Right atrium auricular region (tissue), 2 donors: ENCODE data around the gene MTA1. TPM values are rescaled to one million over a fixed set of nuclear protein-coding genes. Genes with fewer than 3 reads are reported as not detected.

Experiments used
- DNase-seq: peaks from one replicate; pipeline ENCODE4 v3.0.0-alpha.2; 2019; ENCODE audit warnings: low spot score
- H3K27ac ChIP-seq, 2 donors: fragments of 200-600 bp; sonication (generic); 1 replicate in 1 of 2; 2 replicates in 1 of 2; pipeline ENCODE4 v1.5.1; 2016 to 2019
- H3K27me3 ChIP-seq, 2 donors: fragments of 200-600 bp; sonication (generic); one replicate each; pipeline versions ENCODE4 v1.5.1 to v1.6.0; 2017 to 2019
- H3K36me3 ChIP-seq: fragments of 200-600 bp; sonication (generic); one replicate; pipeline ENCODE4 v1.5.1; 2016
- H3K4me1 ChIP-seq, 2 donors: fragments of 200-600 bp; sonication (generic); one replicate each; pipeline versions ENCODE4 v1.5.1 to v1.6.0; 2017 to 2019
- H3K4me3 ChIP-seq, 2 donors: fragments of 200-600 bp; sonication (generic); 1 replicate in 1 of 2; 2 replicates in 1 of 2; pipeline ENCODE4 v1.5.1; 2017 to 2019; ENCODE audit warnings: mild to moderate bottlenecking in 1 of 2, moderate library complexity in 1 of 2
- H3K9me3 ChIP-seq, 2 donors: fragments of 200-600 bp; sonication (generic); one replicate each; pipeline ENCODE4 v1.5.1; 2019
- total RNA-seq, 2 donors: library from RNA; depleted of rRNA; stranded (reverse); fragments of >200 nt; gene quantifications; one replicate each; pipeline ENCODE4 v1.1.0, GENCODE V29; 2016
- TF ChIP-seq, protein P1 (sequence below), 2 donors: fragments of 200-600 bp; sonication (generic); IDR thresholded peaks; one replicate each; pipeline ENCODE4 v1.5.1; 2019; ENCODE audit warnings: antibody characterized with exemption in 2 of 2

Gene MTA1
- total RNA-seq, 2 donors from 2014 or later = 51.9 to 61.7 TPM

DNA sequence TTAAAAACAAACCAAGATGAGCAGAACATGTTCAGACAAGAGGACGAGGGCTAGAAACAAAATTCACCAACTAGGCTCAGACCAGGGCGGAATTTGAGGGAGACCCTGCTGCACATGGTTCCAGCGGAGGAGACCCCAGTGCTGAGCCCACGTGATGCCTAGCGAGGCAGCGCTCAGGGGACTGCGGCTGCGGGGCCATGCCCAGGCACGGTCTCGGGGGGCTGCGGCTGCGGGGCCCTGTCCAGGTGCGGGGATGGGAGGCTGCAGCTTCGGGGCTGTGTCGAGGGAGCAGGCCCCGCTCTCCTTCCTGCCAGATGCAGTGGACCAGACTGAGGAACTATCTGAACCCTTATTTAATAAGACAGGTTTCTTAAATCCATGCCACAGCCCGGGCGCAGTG is 42.3 kb downstream of the MTA1 start:
- Histone ChIP-seq H3K36me3 (peaks cover 58% of the 10 kb centered on the region), H3K27me3 (no peaks in the 10 kb centered on the region), H3K27ac (no peak overlapping the region), H3K4me3 (no peak overlapping the region), H3K9me3 (no peaks in the 10 kb centered on the region), H3K4me1 (peaks cover 0 to 28% of the 10 kb centered on the region in 2 donors)
- no peak for DNase-seq
- TF ChIP-seq, protein P1, sequence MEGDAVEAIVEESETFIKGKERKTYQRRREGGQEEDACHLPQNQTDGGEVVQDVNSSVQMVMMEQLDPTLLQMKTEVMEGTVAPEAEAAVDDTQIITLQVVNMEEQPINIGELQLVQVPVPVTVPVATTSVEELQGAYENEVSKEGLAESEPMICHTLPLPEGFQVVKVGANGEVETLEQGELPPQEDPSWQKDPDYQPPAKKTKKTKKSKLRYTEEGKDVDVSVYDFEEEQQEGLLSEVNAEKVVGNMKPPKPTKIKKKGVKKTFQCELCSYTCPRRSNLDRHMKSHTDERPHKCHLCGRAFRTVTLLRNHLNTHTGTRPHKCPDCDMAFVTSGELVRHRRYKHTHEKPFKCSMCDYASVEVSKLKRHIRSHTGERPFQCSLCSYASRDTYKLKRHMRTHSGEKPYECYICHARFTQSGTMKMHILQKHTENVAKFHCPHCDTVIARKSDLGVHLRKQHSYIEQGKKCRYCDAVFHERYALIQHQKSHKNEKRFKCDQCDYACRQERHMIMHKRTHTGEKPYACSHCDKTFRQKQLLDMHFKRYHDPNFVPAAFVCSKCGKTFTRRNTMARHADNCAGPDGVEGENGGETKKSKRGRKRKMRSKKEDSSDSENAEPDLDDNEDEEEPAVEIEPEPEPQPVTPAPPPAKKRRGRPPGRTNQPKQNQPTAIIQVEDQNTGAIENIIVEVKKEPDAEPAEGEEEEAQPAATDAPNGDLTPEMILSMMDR (IDR thresholded peaks at IDR 0.05) = no peak

- TF ChIP-seq, protein P1 (IDR thresholded peaks at IDR 0.05) = no peak
- Histone ChIP-seq H3K27me3 (no peaks in the 10 kb centered on the region), H3K27ac (peak overlapping the region; percentile 89 to 93), H3K4me3 (no peak overlapping the region), H3K36me3 (peaks cover 47% of the 10 kb centered on the region), H3K4me1 (peaks cover 0 to 54% of the 10 kb centered on the region in 2 donors), H3K9me3 (no peaks in the 10 kb centered on the region)
- no peak for DNase-seq
Observed at GRCh38 chr14:105464501-105464900, 44.9 kb downstream of the MTA1 start.

DNA sequence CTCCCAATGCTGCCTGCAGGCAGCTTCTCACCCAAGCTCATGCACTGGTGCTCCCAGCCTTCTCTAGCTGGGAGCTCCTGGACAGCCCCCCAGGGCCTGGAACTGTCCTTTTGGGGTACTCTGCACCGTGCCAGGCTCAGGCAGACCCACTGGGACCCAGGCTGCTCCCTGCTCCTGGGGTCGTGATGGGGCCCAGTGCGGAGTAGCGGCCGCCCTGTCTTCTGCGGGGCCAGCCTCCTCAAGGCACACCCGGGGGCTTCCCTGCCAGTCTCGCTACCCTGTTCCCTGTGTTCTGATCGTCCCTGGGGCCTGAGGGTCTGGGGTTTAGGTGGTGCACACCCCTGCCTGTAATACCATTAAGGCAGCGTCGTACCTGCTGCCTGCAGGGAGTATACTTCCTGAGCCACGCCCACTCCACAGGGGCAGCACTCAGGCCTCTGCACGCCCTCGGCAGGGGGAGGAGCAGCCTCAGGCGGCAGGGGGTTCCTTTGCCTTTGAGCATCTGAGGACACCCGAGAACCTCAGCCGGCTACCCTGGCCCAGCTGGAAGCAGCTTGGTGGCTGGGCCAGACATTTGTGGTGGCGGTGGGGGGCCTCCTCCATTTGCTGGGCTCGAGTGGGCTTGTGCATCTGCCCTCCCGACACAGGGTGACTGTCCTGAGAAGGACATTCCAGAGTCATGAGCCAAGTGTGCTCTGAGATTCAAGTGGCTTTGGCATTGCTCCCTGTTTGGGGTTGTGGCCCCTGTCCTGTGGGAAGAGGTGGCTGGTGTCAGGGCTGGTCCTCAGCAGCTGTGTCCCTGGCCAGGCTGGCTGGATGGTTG is 45.8 kb downstream of the MTA1 start:
- TF ChIP-seq, protein P1 (IDR thresholded peaks at IDR 0.05) = no peak
- Histone ChIP-seq H3K4me1 (peaks cover 0 to 63% of the 10 kb centered on the region in 2 donors), H3K4me3 (peak overlapping the region in 1 of 2 donors; percentile 19), H3K9me3 (no peaks in the 10 kb centered on the region), H3K27me3 (no peaks in the 10 kb centered on the region), H3K27ac (peak overlapping the region; percentile 89 to 93), H3K36me3 (peaks cover 50% of the 10 kb centered on the region)
- peak; percentile 67 for DNase-seq

- H3K4me3 ChIP-seq = no peak overlapping the region
- H3K27ac ChIP-seq = peak overlapping the region; percentile 89 to 93
- no peaks in the 10 kb centered on the region for H3K27me3 ChIP-seq
- peaks cover 0 to 76% of the 10 kb centered on the region in 2 donors for H3K4me1 ChIP-seq
- no peaks in the 10 kb centered on the region for H3K9me3 ChIP-seq
- H3K36me3 ChIP-seq = peaks cover 37% of the 10 kb centered on the region
- TF ChIP-seq, protein P1 (IDR thresholded peaks at IDR 0.05) = no peak
- DNase-seq = peak; percentile 76
Observed at GRCh38 chr14:105466531-105467248, 47.1 kb downstream of the MTA1 start.

DNA sequence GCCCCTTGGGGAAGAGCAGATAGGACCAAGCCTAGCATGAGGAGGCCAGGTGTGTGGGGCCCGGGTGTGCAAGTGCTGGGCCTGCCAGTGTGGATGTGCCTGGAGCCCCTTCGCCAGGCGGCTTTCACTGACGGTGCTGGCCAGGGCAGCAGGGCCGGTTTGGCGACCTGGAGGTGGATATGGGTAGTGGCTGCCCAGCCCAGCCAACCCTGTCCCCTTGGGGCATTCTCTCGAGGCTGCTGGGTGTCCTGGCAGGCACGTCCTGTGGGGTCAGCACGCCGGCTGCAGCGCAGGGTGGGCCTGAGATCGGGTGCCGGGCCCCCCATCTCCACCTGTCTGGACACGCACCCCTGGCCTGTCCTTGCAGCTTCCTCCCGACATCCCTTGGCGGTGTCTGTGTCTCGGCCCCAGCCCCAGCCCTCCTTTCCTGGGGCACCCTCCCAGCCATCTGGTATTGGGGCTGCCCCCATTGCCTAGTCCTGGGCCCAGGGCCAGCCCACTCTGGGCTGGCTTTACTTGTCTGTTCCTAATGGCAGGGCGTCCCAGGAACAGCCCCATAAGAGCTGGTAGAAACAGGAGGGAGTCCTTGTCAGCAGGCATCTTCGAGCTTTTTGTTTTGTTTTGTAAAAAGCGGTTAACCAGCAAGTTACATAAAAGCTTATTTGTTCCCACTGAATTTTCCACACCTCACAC is 47.8 kb downstream of the MTA1 start:
- no peak for DNase-seq
- H3K27me3 ChIP-seq = no peaks in the 10 kb centered on the region
- TF ChIP-seq, protein P1 (IDR thresholded peaks at IDR 0.05) = no peak
- peak overlapping the region; percentile 89 to 93 for H3K27ac ChIP-seq
- H3K4me3 ChIP-seq = no peak overlapping the region
- peaks cover 31% of the 10 kb centered on the region for H3K36me3 ChIP-seq
- peaks cover 0 to 82% of the 10 kb centered on the region in 2 donors for H3K4me1 ChIP-seq
- no peaks in the 10 kb centered on the region for H3K9me3 ChIP-seq
